GM21529 (cell line): ENCODE results near the gene CLEC18B.
"Not testable (repeated sequence)": the region's sequence is repeated elsewhere in the genome, so short reads cannot be mapped to it uniquely, and the experiment has no call there.

Source experiments
- ATAC-seq: cut with Tn5 transposase; IDR thresholded peaks from one replicate; pipeline ENCODE4 v1.9.1; 2021; ENCODE audit not compliant: unreplicated experiment

CLEC18B gene

GRCh38 chr16:74361646-74362610, 59.4 kb downstream of the CLEC18B start:
- not testable (repeated sequence) for ATAC-seq
